Measurements from ENCODE around the gene ACOT6. TPM values are rescaled to one million over a fixed set of nuclear protein-coding genes. Genes with fewer than 3 reads are reported as not detected.

ACOT6 gene
- total RNA-seq, 1 donor from 2014 or later, result not detected

- TF ChIP-seq CTCF (IDR thresholded peaks at IDR 0.05), result no peak
- Histone ChIP-seq H3K36me3 (peaks cover 29% of the 10 kb centered on the region), H3K4me3 (no peak overlapping the region), H3K27me3 (ENCODE audit: low read depth) (no peaks in the 10 kb centered on the region), H3K9me3 (no peaks in the 10 kb centered on the region), H3K27ac (no peak overlapping the region), H3K4me1 (no peaks in the 10 kb centered on the region)
- no peak for DNase-seq
- ATAC-seq, result no peak
- intact Hi-C loops (cut with DNase I), result no loop called here
Observed at GRCh38 chr14:73660511-73660910, 48.2 kb downstream of the ACOT6 start.

GRCh38 chr14:73661872-73662271, 49.6 kb downstream of the ACOT6 start:
- no peak for TF ChIP-seq CTCF (IDR thresholded peaks at IDR 0.05)

GRCh38 chr14:73662487-73662943, 50.2 kb downstream of the ACOT6 start:
- TF ChIP-seq CTCF (IDR thresholded peaks at IDR 0.05), result no peak
- Histone ChIP-seq H3K9me3 (no peaks in the 10 kb centered on the region), H3K36me3 (peaks cover 29% of the 10 kb centered on the region), H3K4me1 (no peaks in the 10 kb centered on the region), H3K27me3 (ENCODE audit: low read depth) (no peaks in the 10 kb centered on the region), H3K27ac (no peak overlapping the region), H3K4me3 (no peak overlapping the region)
- ATAC-seq (no peak), DNase-seq (no peak)
- intact Hi-C loops (cut with DNase I), result no loop called here

More at GRCh38 chr14:73661872-73662271, 49.6 kb downstream of the ACOT6 start:
- ATAC-seq, result no peak
- Histone ChIP-seq H3K27ac (no peak overlapping the region), H3K9me3 (no peaks in the 10 kb centered on the region), H3K4me1 (no peaks in the 10 kb centered on the region), H3K36me3 (peaks cover 29% of the 10 kb centered on the region), H3K27me3 (ENCODE audit: low read depth) (no peaks in the 10 kb centered on the region), H3K4me3 (no peak overlapping the region)
- intact Hi-C loops (cut with DNase I), result no loop called here
- no peak for DNase-seq

- H3K4me1 ChIP-seq, result no peaks in the 10 kb centered on the region
- intact Hi-C loops (cut with DNase I), result no loop called here
- ATAC-seq, result no peak
Observed at GRCh38 chr14:73663548-73664212, 51.4 kb downstream of the ACOT6 start.

GRCh38 chr14:73665130-73665529, 52.8 kb downstream of the ACOT6 start:
- no peak overlapping the region for H3K27ac ChIP-seq
- no peak for TF ChIP-seq CTCF (IDR thresholded peaks at IDR 0.05)
- DNase-seq (no peak), ATAC-seq (no peak)
- H3K27me3 ChIP-seq (ENCODE audit: low read depth), result no peaks in the 10 kb centered on the region
- no peak overlapping the region for H3K4me3 ChIP-seq
- H3K36me3 ChIP-seq, result peaks cover 8% of the 10 kb centered on the region
- intact Hi-C loops (cut with DNase I), result no loop called here
- H3K4me1 ChIP-seq, result no peaks in the 10 kb centered on the region
- H3K9me3 ChIP-seq, result no peaks in the 10 kb centered on the region

More at GRCh38 chr14:73663548-73664212, 51.4 kb downstream of the ACOT6 start:
- Histone ChIP-seq H3K36me3 (peaks cover 22% of the 10 kb centered on the region), H3K27ac (no peak overlapping the region), H3K9me3 (no peaks in the 10 kb centered on the region), H3K4me3 (no peak overlapping the region), H3K27me3 (ENCODE audit: low read depth) (no peaks in the 10 kb centered on the region)
- no peak for DNase-seq
- no peak for TF ChIP-seq CTCF (IDR thresholded peaks at IDR 0.05)

All from lower lobe of right lung (tissue), 2 donors.